G401 (cell line): ENCODE data around the gene ZFP91. TPM values are rescaled to one million over a fixed set of nuclear protein-coding genes. Genes with fewer than 3 reads are reported as not detected.
A peak's percentile ranks its signal among the peaks of the same experiment; 100 is the strongest.

Experiments used
- DNase-seq: peaks from one replicate; pipeline ENCODE4 v3.0.0-alpha.2; 2015; ENCODE audit warnings: low spot score
- in situ Hi-C: cut with HindIII; loops from 2 replicates; pipeline ENCODE4 v1.10.0; 2016; ENCODE audit warnings: low sequenced_read_pairs, mixed read lengths
- total RNA-seq: library from RNA; depleted of rRNA; stranded (reverse); fragments of >200 nt; shearing (Covaris generic); gene quantifications from 2 replicates; pipeline ENCODE4 v1.2.3, GENCODE V29; 2014; rRNA removed

Gene ZFP91
- total RNA-seq, 1 experiment from 2014 or later, result 50.6 TPM

GRCh38 chr11:58652726-58653280 lies 73.9 kb downstream of the ZFP91 start:
- no peak for DNase-seq
- in situ Hi-C loops, result no loop called here

GRCh38 chr11:58654079-58654907 lies 75.4 kb downstream of the ZFP91 start:
- DNase-seq, result peak; percentile 54

GRCh38 chr11:58654908-58655296 lies 76.0 kb downstream of the ZFP91 start:
- in situ Hi-C loops, result no loop called here
- DNase-seq, result no peak

More at GRCh38 chr11:58654079-58654907, 75.4 kb downstream of the ZFP91 start:
- in situ Hi-C loops, result no loop called here

GRCh38 chr11:58656348-58656747 lies 77.5 kb downstream of the ZFP91 start:
- no peak for DNase-seq
- in situ Hi-C loops, result no loop called here

GRCh38 chr11:58658623-58659022 lies 79.8 kb downstream of the ZFP91 start:
- in situ Hi-C loops, result no loop called here

GRCh38 chr11:58659404-58659803 lies 80.5 kb downstream of the ZFP91 start:
- in situ Hi-C loops, result no loop called here
- no peak for DNase-seq

More at GRCh38 chr11:58658623-58659022, 79.8 kb downstream of the ZFP91 start:
- DNase-seq, result no peak

GRCh38 chr11:58659910-58660570 lies 81.2 kb downstream of the ZFP91 start:
- DNase-seq, result no peak
- in situ Hi-C loops, result no loop called here

Other genes with a start within 250 kb of the ZFP91 start
- gene OR5B17, start 220.0 kb upstream of the ZFP91 start, total RNA-seq, result not detected in 2 replicates
- gene OR5B3, start 172.2 kb upstream of the ZFP91 start, total RNA-seq, result not detected in 2 replicates
- not detected in 2 replicates for gene OR5B2, start 150.9 kb upstream of the ZFP91 start, total RNA-seq
- not detected in 2 replicates for gene OR5B12, start 136.8 kb upstream of the ZFP91 start, total RNA-seq
- not detected in 2 replicates for gene OR5B21, start 71.0 kb upstream of the ZFP91 start, total RNA-seq
- 0.78 and 1.5 TPM in 2 replicates for gene LPXN, start 3.2 kb upstream of the ZFP91 start, total RNA-seq
- gene CNTF, start 43.6 kb downstream of the ZFP91 start, total RNA-seq, result 0.75 and 2.0 TPM in 2 replicates
- not detected in 2 replicates for gene GLYAT, start 152.9 kb downstream of the ZFP91 start, total RNA-seq